ENCODE results near the gene TENM4.

- no peak for TF ChIP-seq CTCF (IDR thresholded peaks at IDR 0.05)
- no peak for TF ChIP-seq POLR2A (IDR thresholded peaks at IDR 0.05)
Observed at GRCh38 chr11:79406376-79406775, 34.5 kb downstream of the TENM4 start.
